Measurements from ENCODE around the gene TCERG1L.

DNA sequence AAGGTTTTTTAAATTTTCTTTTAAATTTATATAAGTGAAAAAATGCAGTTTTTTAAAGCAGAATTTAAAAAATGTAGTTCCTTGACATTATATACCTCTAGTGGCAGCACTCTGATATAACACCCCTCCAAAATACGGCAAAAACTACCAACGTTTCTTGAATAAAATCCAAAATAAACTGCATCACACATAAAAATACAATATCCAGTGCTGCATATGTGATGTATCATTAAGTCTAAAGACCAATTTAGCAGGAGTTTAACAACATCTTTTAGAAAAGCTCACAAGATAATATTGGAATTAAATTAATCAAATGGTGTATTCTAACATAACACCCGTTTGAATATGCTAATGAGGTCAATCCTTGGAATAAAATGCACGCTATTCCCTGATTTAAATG lies 1.4 kb downstream of the TCERG1L start:
- TF ChIP-seq GABPA (IDR thresholded peaks at IDR 0.05; ENCODE audit: low read depth) (no peak), REST (IDR thresholded peaks at IDR 0.05; ENCODE audit: insufficient replicate concordance, low read depth) (no peak)
- TF ChIP-seq, protein P1, sequence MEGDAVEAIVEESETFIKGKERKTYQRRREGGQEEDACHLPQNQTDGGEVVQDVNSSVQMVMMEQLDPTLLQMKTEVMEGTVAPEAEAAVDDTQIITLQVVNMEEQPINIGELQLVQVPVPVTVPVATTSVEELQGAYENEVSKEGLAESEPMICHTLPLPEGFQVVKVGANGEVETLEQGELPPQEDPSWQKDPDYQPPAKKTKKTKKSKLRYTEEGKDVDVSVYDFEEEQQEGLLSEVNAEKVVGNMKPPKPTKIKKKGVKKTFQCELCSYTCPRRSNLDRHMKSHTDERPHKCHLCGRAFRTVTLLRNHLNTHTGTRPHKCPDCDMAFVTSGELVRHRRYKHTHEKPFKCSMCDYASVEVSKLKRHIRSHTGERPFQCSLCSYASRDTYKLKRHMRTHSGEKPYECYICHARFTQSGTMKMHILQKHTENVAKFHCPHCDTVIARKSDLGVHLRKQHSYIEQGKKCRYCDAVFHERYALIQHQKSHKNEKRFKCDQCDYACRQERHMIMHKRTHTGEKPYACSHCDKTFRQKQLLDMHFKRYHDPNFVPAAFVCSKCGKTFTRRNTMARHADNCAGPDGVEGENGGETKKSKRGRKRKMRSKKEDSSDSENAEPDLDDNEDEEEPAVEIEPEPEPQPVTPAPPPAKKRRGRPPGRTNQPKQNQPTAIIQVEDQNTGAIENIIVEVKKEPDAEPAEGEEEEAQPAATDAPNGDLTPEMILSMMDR (IDR thresholded peaks at IDR 0.05; ENCODE audit: insufficient read depth, low read length): no peak
